CD4-positive, alpha-beta T cell treated with Interleukin-15 for 4 hours (primary cell): ENCODE results near the gene CST6.
"Not testable (repeated sequence)": the region's sequence is repeated elsewhere in the genome, so short reads cannot be mapped to it uniquely, and the experiment has no call there.

ENCODE experiments used
- DNase-seq: peaks from one replicate; pipeline ENCODE4 v3.0.0-alpha.2; 2020; ENCODE audit warnings: low spot score

CST6 gene

GRCh38 chr11:66015454-66015881 is 3.7 kb downstream of the CST6 start:
- DNase-seq: no peak

- no peak for DNase-seq
Observed at GRCh38 chr11:66015936-66016792, 4.4 kb downstream of the CST6 start.

GRCh38 chr11:66016793-66017177 is 5.0 kb downstream of the CST6 start:
- no peak for DNase-seq

GRCh38 chr11:66017321-66017720 is 5.5 kb downstream of the CST6 start:
- DNase-seq: no peak

- no peak for DNase-seq
Observed at GRCh38 chr11:66020212-66020611, 8.4 kb downstream of the CST6 start.

- DNase-seq: peak; percentile 20
Observed at GRCh38 chr11:66020618-66021357, 9.0 kb downstream of the CST6 start.

- DNase-seq: peak; percentile 74
Observed at GRCh38 chr11:66022401-66023185, 10.8 kb downstream of the CST6 start.

GRCh38 chr11:66023186-66023440 is 11.3 kb downstream of the CST6 start:
- not testable (repeated sequence) for DNase-seq

GRCh38 chr11:66026017-66026529 is 14.3 kb downstream of the CST6 start, which contains the start of gene CATSPER1:
CATSPER1 (minus strand) TSS chr11:66026479; CDS start chr11:66026379, 100 bp downstream.
- no peak for DNase-seq

GRCh38 chr11:66032957-66033735 is 21.3 kb downstream of the CST6 start:
- DNase-seq: no peak

GRCh38 chr11:66035653-66036333 is 24.0 kb downstream of the CST6 start:
- DNase-seq: no peak

- no peak for DNase-seq
Observed at GRCh38 chr11:66036334-66036710, 24.5 kb downstream of the CST6 start.

- DNase-seq: no peak
Observed at GRCh38 chr11:66037327-66037726, 25.5 kb downstream of the CST6 start.

- no peak for DNase-seq
Observed at GRCh38 chr11:66039765-66040164, 28.0 kb downstream of the CST6 start.

- DNase-seq: no peak
Observed at GRCh38 chr11:66042227-66042995, 30.6 kb downstream of the CST6 start.

GRCh38 chr11:66042996-66043906 is 31.4 kb downstream of the CST6 start:
- DNase-seq: no peak

- peak; percentile 57 for DNase-seq
Observed at GRCh38 chr11:66044757-66045156, 32.9 kb downstream of the CST6 start.

- peak; percentile 81 for DNase-seq
Observed at GRCh38 chr11:66045177-66045639, 33.4 kb downstream of the CST6 start.

GRCh38 chr11:66046901-66047300 is 35.1 kb downstream of the CST6 start:
- DNase-seq: no peak
